Mammary epithelial cell (primary cell): Measurements from ENCODE around the gene PEMT.

ENCODE experiments used
- EZH2 ChIP-seq: IDR thresholded peaks from 2 replicates; pipeline ENCODE4 v1.6.1; 2012; ENCODE audit warnings: low read length, inconsistent platforms, borderline replicate concordance
- TF ChIP-seq, protein P1 (sequence below), 2 donors: IDR thresholded peaks in 1 of 2; conservative IDR thresholded peaks in 1 of 2; 2 replicates each; pipeline ENCODE4 v1.5.1; 2011 to 2012; ENCODE audit warnings: inconsistent platforms in 2 of 2, low read length in 2 of 2, mild to moderate bottlenecking in 2 of 2, control low read depth in 1 of 2, low read depth in 1 of 2; ENCODE audit not compliant: insufficient read depth in 1 of 2; ENCODE audit errors: extremely low read depth in 1 of 2

- TF ChIP-seq, protein P1, sequence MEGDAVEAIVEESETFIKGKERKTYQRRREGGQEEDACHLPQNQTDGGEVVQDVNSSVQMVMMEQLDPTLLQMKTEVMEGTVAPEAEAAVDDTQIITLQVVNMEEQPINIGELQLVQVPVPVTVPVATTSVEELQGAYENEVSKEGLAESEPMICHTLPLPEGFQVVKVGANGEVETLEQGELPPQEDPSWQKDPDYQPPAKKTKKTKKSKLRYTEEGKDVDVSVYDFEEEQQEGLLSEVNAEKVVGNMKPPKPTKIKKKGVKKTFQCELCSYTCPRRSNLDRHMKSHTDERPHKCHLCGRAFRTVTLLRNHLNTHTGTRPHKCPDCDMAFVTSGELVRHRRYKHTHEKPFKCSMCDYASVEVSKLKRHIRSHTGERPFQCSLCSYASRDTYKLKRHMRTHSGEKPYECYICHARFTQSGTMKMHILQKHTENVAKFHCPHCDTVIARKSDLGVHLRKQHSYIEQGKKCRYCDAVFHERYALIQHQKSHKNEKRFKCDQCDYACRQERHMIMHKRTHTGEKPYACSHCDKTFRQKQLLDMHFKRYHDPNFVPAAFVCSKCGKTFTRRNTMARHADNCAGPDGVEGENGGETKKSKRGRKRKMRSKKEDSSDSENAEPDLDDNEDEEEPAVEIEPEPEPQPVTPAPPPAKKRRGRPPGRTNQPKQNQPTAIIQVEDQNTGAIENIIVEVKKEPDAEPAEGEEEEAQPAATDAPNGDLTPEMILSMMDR (conservative IDR thresholded peaks at IDR 0.05 in 1 of 2, IDR thresholded peaks at IDR 0.05 in 1 of 2; ENCODE audit: extremely low read depth in 1 of 2, insufficient read depth in 1 of 2, low read depth in 1 of 2, low read length in 2 of 2), result no peak
- no peak for TF ChIP-seq EZH2
These were observed 127.7 kb downstream of the PEMT start for GRCh38 chr17:17463821-17464220.
